Heart left ventricle (tissue), 13 donors: ENCODE results near the gene MYO5A.

ENCODE experiments used
- CTCF ChIP-seq, 12 donors: fragments of 200-600 bp; sonication (generic) in 4 of 12; IDR thresholded peaks; one replicate each; pipeline versions ENCODE4 v1.5.0 to v1.8.0; 2018 to 2022; ENCODE audit warnings: antibody characterized with exemption in 12 of 12, mild to moderate bottlenecking in 5 of 12
- POLR2A ChIP-seq, 2 donors: fragments of 450-650 bp; IDR thresholded peaks; one replicate each; pipeline ENCODE4 v1.6.1; 2017; ENCODE audit warnings: antibody characterized with exemption in 2 of 2, mild to moderate bottlenecking in 2 of 2, moderate library complexity in 2 of 2
- donor health status: ischemic (EF 13 %, LVEDD 7.1; RV severe dilation, severe dysfunction).
- donor health status: DM: no; HTN: yes; CAD: no.
- donor health status: DM: no; HTN: no; CAD: no.
- donor health status: ischemic (EF 25% LVEDD 6.9; RV normal size, moderate dysfunction).
- donor health status: ischemic (EF 25% LVEDD 5.7; RV mildly dilated, moderate dysfunction).
- donor health status: ischemic (EF 35%, LVEDD 5.7; RV mildly dilated, moderate dysfunction).
- donor health status: nonischemic (EF 11% LVEDD 7.7; RV severe dilation, severe dysfunction).
- donor health status: DM: yes; HTN: yes; CAD: no.
- donor health status: PGD.
- donor health status: ischemic (EF 29% LVEDD 5.4; RV normal size, mild dysfunction).
- donor health status: nonischemic (EF 23%, LVEDD 6.1; RV moderate dilation, normal function).

GRCh38 chr15:52317688-52318087 is 211.0 kb downstream of the MYO5A start:
- TF ChIP-seq CTCF (IDR thresholded peaks at IDR 0.05): no peak
- TF ChIP-seq POLR2A (IDR thresholded peaks at IDR 0.05): no peak
